ENCODE data around the gene FRY. TPM values are rescaled to one million over a fixed set of nuclear protein-coding genes. Genes with fewer than 3 reads are reported as not detected.

The FRY gene
- polyA plus RNA-seq, 3 donors, result 9.6 to 24.3 (median 11.1) TPM

GRCh38 chr13:32323912-32324311 is 292.3 kb downstream of the FRY start:
- no peak overlapping the region for H3K27ac ChIP-seq (ENCODE audit: low read depth, low read length)

DNA sequence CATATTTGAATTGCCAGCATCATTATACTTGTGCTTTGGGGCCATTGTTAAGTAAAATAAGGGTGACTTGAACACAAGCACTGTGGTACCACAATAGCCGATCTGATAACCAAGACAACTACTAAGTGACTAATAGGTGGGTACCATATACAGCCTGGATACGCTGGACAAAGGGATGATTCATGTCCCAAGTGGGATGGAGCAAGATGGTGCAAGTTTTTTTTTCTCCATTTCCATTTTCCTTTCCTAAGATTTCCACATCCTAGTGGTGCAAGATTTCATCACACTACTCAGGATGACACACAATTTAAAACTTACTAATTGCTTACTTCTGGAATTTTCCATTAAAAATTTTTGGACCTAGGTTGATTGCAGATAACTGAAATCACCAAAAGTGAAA is 298.9 kb downstream of the FRY start:
- no peak overlapping the region for H3K27ac ChIP-seq (ENCODE audit: low read depth, low read length)
- WGBS, 3 donors, result 72 to 100% (median 75%) methylated on average over 2 of the region's 2 CpGs

GRCh38 chr13:32334671-32335070 is 303.1 kb downstream of the FRY start:
- WGBS, 3 donors, result 75 to 96% (median 87%) methylated on average over 2 of the region's 2 CpGs
- no peak overlapping the region for H3K27ac ChIP-seq (ENCODE audit: low read depth, low read length)

DNA sequence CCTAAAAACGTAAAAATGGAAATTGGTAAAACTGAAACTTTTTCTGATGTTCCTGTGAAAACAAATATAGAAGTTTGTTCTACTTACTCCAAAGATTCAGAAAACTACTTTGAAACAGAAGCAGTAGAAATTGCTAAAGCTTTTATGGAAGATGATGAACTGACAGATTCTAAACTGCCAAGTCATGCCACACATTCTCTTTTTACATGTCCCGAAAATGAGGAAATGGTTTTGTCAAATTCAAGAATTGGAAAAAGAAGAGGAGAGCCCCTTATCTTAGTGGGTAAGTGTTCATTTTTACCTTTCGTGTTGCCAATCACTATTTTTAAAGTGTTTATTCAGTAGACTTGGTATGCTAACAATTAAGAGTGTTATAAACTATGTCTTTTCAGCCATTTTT is 309.3 kb downstream of the FRY start:
- 62 to 89% (median 71%) methylated on average over 3 of the region's 3 CpGs for WGBS, 3 donors
- H3K27ac ChIP-seq (ENCODE audit: low read depth, low read length), result no peak overlapping the region

DNA sequence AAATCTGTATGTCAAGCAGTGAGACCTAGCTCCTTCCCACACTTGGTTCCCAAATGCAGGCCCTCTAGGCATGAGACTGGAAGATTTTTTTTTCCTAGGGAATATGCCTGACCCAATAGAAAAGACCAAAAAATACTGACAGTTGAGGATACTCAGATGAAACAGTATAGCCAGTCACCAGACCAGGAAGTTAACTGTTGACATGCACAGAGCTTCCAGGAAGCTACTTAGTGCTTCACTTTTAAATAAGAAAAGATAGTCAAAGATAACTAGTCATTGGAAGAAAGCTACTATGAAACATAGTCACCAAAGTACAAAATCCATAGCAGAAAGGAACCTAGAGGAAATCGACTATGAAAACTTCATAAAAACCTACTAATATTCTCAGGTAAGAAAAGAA is 316.1 kb downstream of the FRY start:
- WGBS, 3 donors, result 37 to 100% (median 100%) methylated on average over 1 of the region's 1 CpG
- no peak overlapping the region for H3K27ac ChIP-seq (ENCODE audit: low read depth, low read length)
